Stimulated activated naive CD8-positive, alpha-beta T cell treated with anti-CD3 and anti-CD28 coated beads, Interleukin-15, Interleukin-2, amounts not matched to agents 100 ng/mL and 50 ng/mL, for 24 hours (primary cell): ENCODE measurements around the gene MECP2.

Experiments
- H3K27ac Mint-ChIP-seq: one replicate; pipeline ENCODE4 v1.8.0; 2021; ENCODE audit warnings: mild to moderate bottlenecking, mixed read lengths
- H3K27me3 Mint-ChIP-seq: one replicate; pipeline ENCODE4 v1.8.0; 2021; ENCODE audit warnings: mixed read lengths
- H3K36me3 Mint-ChIP-seq: one replicate; pipeline ENCODE4 v1.8.0; 2021; ENCODE audit warnings: low read depth, mixed read lengths
- H3K4me1 Mint-ChIP-seq: one replicate; pipeline ENCODE4 v1.8.0; 2021; ENCODE audit warnings: low read depth, mixed read lengths
- H3K4me3 Mint-ChIP-seq: one replicate; pipeline ENCODE4 v1.8.0; 2021; ENCODE audit warnings: mild to moderate bottlenecking, mixed read lengths
- H3K9me3 Mint-ChIP-seq: one replicate; pipeline ENCODE4 v1.8.0; 2021; ENCODE audit warnings: mixed read lengths

The MECP2 gene

GRCh38 chrX:154040863-154041262 lies 56.7 kb downstream of the MECP2 start:
- Mint-ChIP-seq H3K36me3 (peaks cover 12% of the 10 kb centered on the region), H3K27ac (peak overlapping the region; percentile 68), H3K9me3 (no peaks in the 10 kb centered on the region), H3K4me1 (peaks cover 43% of the 10 kb centered on the region), H3K27me3 (no peaks in the 10 kb centered on the region), H3K4me3 (no peak overlapping the region)

GRCh38 chrX:154040307-154040756 lies 57.2 kb downstream of the MECP2 start:
- Mint-ChIP-seq H3K9me3 (no peaks in the 10 kb centered on the region), H3K27me3 (no peaks in the 10 kb centered on the region), H3K27ac (peak overlapping the region; percentile 68), H3K4me1 (peaks cover 44% of the 10 kb centered on the region), H3K4me3 (no peak overlapping the region), H3K36me3 (peaks cover 12% of the 10 kb centered on the region)

GRCh38 chrX:154039577-154039976 lies 57.9 kb downstream of the MECP2 start:
- H3K27ac Mint-ChIP-seq, result peak overlapping the region; percentile 49
- no peaks in the 10 kb centered on the region for H3K9me3 Mint-ChIP-seq
- peaks cover 16% of the 10 kb centered on the region for H3K36me3 Mint-ChIP-seq
- H3K4me3 Mint-ChIP-seq, result no peak overlapping the region
- H3K4me1 Mint-ChIP-seq, result peaks cover 44% of the 10 kb centered on the region
- H3K27me3 Mint-ChIP-seq, result no peaks in the 10 kb centered on the region

- Mint-ChIP-seq H3K9me3 (no peaks in the 10 kb centered on the region), H3K4me1 (peaks cover 44% of the 10 kb centered on the region), H3K36me3 (peaks cover 13% of the 10 kb centered on the region), H3K27ac (no peak overlapping the region), H3K4me3 (no peak overlapping the region), H3K27me3 (no peaks in the 10 kb centered on the region)
Observed at GRCh38 chrX:154038656-154039055, 58.9 kb downstream of the MECP2 start.

- no peak overlapping the region for H3K4me3 Mint-ChIP-seq
- H3K9me3 Mint-ChIP-seq, result no peaks in the 10 kb centered on the region
- H3K27ac Mint-ChIP-seq, result no peak overlapping the region
- peaks cover 13% of the 10 kb centered on the region for H3K36me3 Mint-ChIP-seq
- no peaks in the 10 kb centered on the region for H3K27me3 Mint-ChIP-seq
- peaks cover 40% of the 10 kb centered on the region for H3K4me1 Mint-ChIP-seq
Observed at GRCh38 chrX:154037754-154038153, 59.8 kb downstream of the MECP2 start.

GRCh38 chrX:154036513-154036912 lies 61.0 kb downstream of the MECP2 start:
- peaks cover 28% of the 10 kb centered on the region for H3K4me1 Mint-ChIP-seq
- H3K36me3 Mint-ChIP-seq, result peaks cover 19% of the 10 kb centered on the region
- H3K4me3 Mint-ChIP-seq, result no peak overlapping the region
- peak overlapping the region; percentile 23 for H3K27ac Mint-ChIP-seq
- H3K9me3 Mint-ChIP-seq, result no peaks in the 10 kb centered on the region
- no peaks in the 10 kb centered on the region for H3K27me3 Mint-ChIP-seq

- Mint-ChIP-seq H3K27me3 (no peaks in the 10 kb centered on the region), H3K36me3 (peaks cover 16% of the 10 kb centered on the region), H3K27ac (no peak overlapping the region), H3K4me1 (peaks cover 9% of the 10 kb centered on the region), H3K9me3 (no peaks in the 10 kb centered on the region), H3K4me3 (no peak overlapping the region)
Observed at GRCh38 chrX:154033848-154034247, 63.7 kb downstream of the MECP2 start.

- H3K9me3 Mint-ChIP-seq, result no peaks in the 10 kb centered on the region
- no peak overlapping the region for H3K4me3 Mint-ChIP-seq
- peaks cover 9% of the 10 kb centered on the region for H3K4me1 Mint-ChIP-seq
- H3K27ac Mint-ChIP-seq, result no peak overlapping the region
- H3K27me3 Mint-ChIP-seq, result no peaks in the 10 kb centered on the region
- peaks cover 24% of the 10 kb centered on the region for H3K36me3 Mint-ChIP-seq
Observed at GRCh38 chrX:154032653-154033052, 64.9 kb downstream of the MECP2 start.

- H3K36me3 Mint-ChIP-seq, result peaks cover 26% of the 10 kb centered on the region
- peak overlapping the region; percentile 16 for H3K27ac Mint-ChIP-seq
- H3K9me3 Mint-ChIP-seq, result no peaks in the 10 kb centered on the region
- H3K27me3 Mint-ChIP-seq, result no peaks in the 10 kb centered on the region
- H3K4me3 Mint-ChIP-seq, result no peak overlapping the region
- peaks cover 9% of the 10 kb centered on the region for H3K4me1 Mint-ChIP-seq
Observed at GRCh38 chrX:154032160-154032559, 65.4 kb downstream of the MECP2 start.

- H3K27me3 Mint-ChIP-seq, result no peaks in the 10 kb centered on the region
- no peak overlapping the region for H3K27ac Mint-ChIP-seq
- no peaks in the 10 kb centered on the region for H3K9me3 Mint-ChIP-seq
- H3K4me1 Mint-ChIP-seq, result no peaks in the 10 kb centered on the region
- H3K4me3 Mint-ChIP-seq, result no peak overlapping the region
- H3K36me3 Mint-ChIP-seq, result peaks cover 26% of the 10 kb centered on the region
Observed at GRCh38 chrX:154030715-154031305, 66.7 kb downstream of the MECP2 start.

- Mint-ChIP-seq H3K4me3 (no peak overlapping the region), H3K9me3 (no peaks in the 10 kb centered on the region), H3K27ac (no peak overlapping the region), H3K4me1 (no peaks in the 10 kb centered on the region), H3K27me3 (no peaks in the 10 kb centered on the region), H3K36me3 (peaks cover 26% of the 10 kb centered on the region)
Observed at GRCh38 chrX:154030266-154030665, 67.3 kb downstream of the MECP2 start.

GRCh38 chrX:154029439-154029838 lies 68.1 kb downstream of the MECP2 start:
- Mint-ChIP-seq H3K9me3 (no peaks in the 10 kb centered on the region), H3K27me3 (no peaks in the 10 kb centered on the region), H3K27ac (no peak overlapping the region), H3K4me1 (no peaks in the 10 kb centered on the region), H3K4me3 (no peak overlapping the region), H3K36me3 (peaks cover 22% of the 10 kb centered on the region)

GRCh38 chrX:154028502-154029184 lies 68.9 kb downstream of the MECP2 start:
- H3K36me3 Mint-ChIP-seq, result peaks cover 22% of the 10 kb centered on the region
- no peak overlapping the region for H3K27ac Mint-ChIP-seq
- no peak overlapping the region for H3K4me3 Mint-ChIP-seq
- H3K4me1 Mint-ChIP-seq, result no peaks in the 10 kb centered on the region
- no peaks in the 10 kb centered on the region for H3K27me3 Mint-ChIP-seq
- no peaks in the 10 kb centered on the region for H3K9me3 Mint-ChIP-seq

GRCh38 chrX:154027986-154028385 lies 69.5 kb downstream of the MECP2 start:
- Mint-ChIP-seq H3K4me1 (peaks cover 2% of the 10 kb centered on the region), H3K4me3 (no peak overlapping the region), H3K27ac (no peak overlapping the region), H3K9me3 (no peaks in the 10 kb centered on the region), H3K27me3 (no peaks in the 10 kb centered on the region), H3K36me3 (peaks cover 22% of the 10 kb centered on the region)

- no peak overlapping the region for H3K4me3 Mint-ChIP-seq
- no peak overlapping the region for H3K27ac Mint-ChIP-seq
- no peaks in the 10 kb centered on the region for H3K9me3 Mint-ChIP-seq
- H3K27me3 Mint-ChIP-seq, result no peaks in the 10 kb centered on the region
- H3K36me3 Mint-ChIP-seq, result peaks cover 17% of the 10 kb centered on the region
- H3K4me1 Mint-ChIP-seq, result peaks cover 3% of the 10 kb centered on the region
Observed at GRCh38 chrX:154027022-154027402, 70.5 kb downstream of the MECP2 start.
